GM19351 (cell line): ENCODE data around the gene TMEM186.
"Not testable (repeated sequence)": the region's sequence is repeated elsewhere in the genome, so short reads cannot be mapped to it uniquely, and the experiment has no call there.

ENCODE experiments used
- ATAC-seq: cut with Tn5 transposase; IDR thresholded peaks from one replicate; pipeline ENCODE4 v1.9.1; 2021; ENCODE audit warnings: mild to moderate bottlenecking, moderate library complexity; ENCODE audit not compliant: unreplicated experiment

Gene TMEM186

GRCh38 chr16:8797364-8798173 lies at the start of gene TMEM186, which contains the start of gene PMM2:
Gene TMEM186 (minus strand): TSS chr16:8797639. CDS start chr16:8797614, 25 bp downstream.
Gene PMM2 (plus strand): TSS chr16:8797839. CDS start chr16:8797883, 44 bp downstream.
- ATAC-seq, result peak; percentile 92

GRCh38 chr16:8847145-8847544 lies 49.7 kb upstream of the TMEM186 start:
- ATAC-seq, result no peak

- ATAC-seq, result no peak
Measured at GRCh38 chr16:8846401-8846932, 49.0 kb upstream of the TMEM186 start.

- no peak for ATAC-seq
Measured at GRCh38 chr16:8845699-8846298, 48.4 kb upstream of the TMEM186 start.

GRCh38 chr16:8843296-8843695 lies 45.9 kb upstream of the TMEM186 start:
- ATAC-seq, result not testable (repeated sequence)

GRCh38 chr16:8842016-8842415 lies 44.6 kb upstream of the TMEM186 start:
- ATAC-seq, result not testable (repeated sequence)

- ATAC-seq, result not testable (repeated sequence)
Measured at GRCh38 chr16:8837594-8837993, 40.2 kb upstream of the TMEM186 start.

GRCh38 chr16:8836797-8837196 lies 39.4 kb upstream of the TMEM186 start:
- ATAC-seq, result not testable (repeated sequence)

GRCh38 chr16:8832717-8833105 lies 35.3 kb upstream of the TMEM186 start:
- no peak for ATAC-seq

- no peak for ATAC-seq
Measured at GRCh38 chr16:8831871-8832716, 34.7 kb upstream of the TMEM186 start.

- ATAC-seq, result no peak
Measured at GRCh38 chr16:8831450-8831849, 34.0 kb upstream of the TMEM186 start.

- no peak for ATAC-seq
Measured at GRCh38 chr16:8828541-8829165, 31.2 kb upstream of the TMEM186 start.

- no peak for ATAC-seq
Measured at GRCh38 chr16:8826278-8826879, 28.9 kb upstream of the TMEM186 start.

- ATAC-seq, result no peak
Measured at GRCh38 chr16:8822403-8822802, 25.0 kb upstream of the TMEM186 start.

GRCh38 chr16:8819411-8820034 lies 22.1 kb upstream of the TMEM186 start:
- no peak for ATAC-seq

GRCh38 chr16:8818504-8819270 lies 21.2 kb upstream of the TMEM186 start:
- peak; percentile 79 for ATAC-seq

- no peak for ATAC-seq
Measured at GRCh38 chr16:8816967-8817655, 19.7 kb upstream of the TMEM186 start.

- ATAC-seq, result no peak
Measured at GRCh38 chr16:8814095-8814806, 16.8 kb upstream of the TMEM186 start.
